ENCODE data around the gene FYN. TPM values are rescaled to one million over a fixed set of nuclear protein-coding genes. Genes with fewer than 3 reads are reported as not detected.
A peak's percentile ranks its signal among the peaks of the same experiment; 100 is the strongest.

FYN gene
- total and polyA plus RNA-seq, 4 donors, result 11.2 to 28.3 (median 19.7) TPM

DNA sequence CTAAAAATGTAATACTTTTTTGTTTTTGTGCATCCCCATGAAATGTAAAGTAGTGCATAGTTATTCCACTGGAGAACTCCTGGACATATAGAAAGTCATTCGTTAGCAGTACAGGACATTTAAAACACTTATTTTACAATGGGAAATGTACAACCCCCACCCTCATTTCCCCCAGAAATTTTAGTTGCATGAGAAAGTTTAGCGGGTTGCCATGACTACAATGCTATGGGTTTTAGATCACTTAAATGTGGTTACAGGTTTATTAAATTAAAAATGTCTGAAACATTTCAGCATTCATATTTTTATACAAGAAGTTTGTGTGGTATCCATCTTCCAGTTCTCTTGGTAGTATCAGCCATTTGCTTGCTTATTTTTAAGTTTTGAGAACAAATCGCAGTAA, 212.7 kb downstream of the FYN start:
- Histone ChIP-seq H3K36me3 (ENCODE audit: control insufficient read depth in 4 of 4, insufficient read depth in 3 of 4, low read depth in 1 of 4, low read length in 3 of 4) (no peaks in the 10 kb centered on the region), H3K27ac (ENCODE audit: low read depth in 1 of 2, low read length in 2 of 2) (no peak overlapping the region), H3K4me1 (ENCODE audit: control insufficient read depth in 4 of 4, insufficient read depth in 4 of 4, low read length in 3 of 4) (peaks cover 8 to 31% (median 18%) of the 10 kb centered on the region in 4 donors)

DNA sequence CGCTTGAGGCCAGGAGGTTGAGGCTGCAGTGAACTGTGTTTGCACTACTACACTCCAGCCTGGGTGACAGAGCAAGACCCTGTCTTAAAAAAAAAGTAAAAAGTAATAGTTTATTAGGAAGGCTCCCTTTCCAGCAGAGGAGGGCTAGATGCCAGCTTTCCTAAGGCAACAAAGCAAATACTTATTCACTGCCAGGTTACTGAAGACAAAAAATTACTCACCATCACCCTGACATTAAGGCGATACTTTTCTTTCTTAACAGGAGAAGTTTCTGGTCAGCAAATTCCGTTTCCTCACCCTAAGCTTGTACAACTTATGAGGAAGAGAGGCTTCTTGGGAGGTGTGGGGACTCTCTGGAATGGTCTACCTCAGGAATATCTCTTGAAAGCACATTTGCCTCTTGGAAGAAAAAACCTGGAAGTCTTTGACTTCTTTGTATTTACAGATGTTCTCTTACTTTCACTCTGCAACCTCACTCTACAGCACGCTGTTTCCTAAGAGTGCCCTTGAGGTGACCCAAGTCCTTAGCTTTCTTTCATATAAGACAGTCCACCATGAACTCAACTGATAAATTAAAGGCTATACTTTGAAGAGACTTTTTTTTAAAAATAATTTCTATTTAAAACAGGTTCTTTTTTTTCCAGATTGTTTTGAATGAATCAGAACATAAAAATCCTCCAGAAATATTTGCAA, 214.6 kb downstream of the FYN start:
- H3K4me3 ChIP-seq (ENCODE audit: low read depth in 1 of 3, low read length in 3 of 3), result no peak overlapping the region
- H3K9ac ChIP-seq (ENCODE audit: low read depth in 1 of 2, low read length in 2 of 2), result no peak overlapping the region
- H3K27me3 ChIP-seq (ENCODE audit: control insufficient read depth in 4 of 4, insufficient read depth in 4 of 4, low read length in 3 of 4), result no peaks in the 10 kb centered on the region
- 89% methylated on average over 4 of the region's 4 CpGs for WGBS
- peaks cover 8 to 34% (median 20%) of the 10 kb centered on the region in 4 donors for H3K4me1 ChIP-seq (ENCODE audit: control insufficient read depth in 4 of 4, insufficient read depth in 4 of 4, low read length in 3 of 4)
- H3K27ac ChIP-seq (ENCODE audit: low read depth in 1 of 2, low read length in 2 of 2), result peak overlapping the region in 1 of 2 donors; percentile 20
- TF ChIP-seq EGR1 (IDR thresholded peaks at IDR 0.05; ENCODE audit: low read depth in 2 of 2), result no peak
- no peak for TF ChIP-seq FOXA1 (IDR thresholded peaks at IDR 0.05)
- no peak for TF ChIP-seq HNF4G (IDR thresholded peaks at IDR 0.05)
- TF ChIP-seq, protein P1, sequence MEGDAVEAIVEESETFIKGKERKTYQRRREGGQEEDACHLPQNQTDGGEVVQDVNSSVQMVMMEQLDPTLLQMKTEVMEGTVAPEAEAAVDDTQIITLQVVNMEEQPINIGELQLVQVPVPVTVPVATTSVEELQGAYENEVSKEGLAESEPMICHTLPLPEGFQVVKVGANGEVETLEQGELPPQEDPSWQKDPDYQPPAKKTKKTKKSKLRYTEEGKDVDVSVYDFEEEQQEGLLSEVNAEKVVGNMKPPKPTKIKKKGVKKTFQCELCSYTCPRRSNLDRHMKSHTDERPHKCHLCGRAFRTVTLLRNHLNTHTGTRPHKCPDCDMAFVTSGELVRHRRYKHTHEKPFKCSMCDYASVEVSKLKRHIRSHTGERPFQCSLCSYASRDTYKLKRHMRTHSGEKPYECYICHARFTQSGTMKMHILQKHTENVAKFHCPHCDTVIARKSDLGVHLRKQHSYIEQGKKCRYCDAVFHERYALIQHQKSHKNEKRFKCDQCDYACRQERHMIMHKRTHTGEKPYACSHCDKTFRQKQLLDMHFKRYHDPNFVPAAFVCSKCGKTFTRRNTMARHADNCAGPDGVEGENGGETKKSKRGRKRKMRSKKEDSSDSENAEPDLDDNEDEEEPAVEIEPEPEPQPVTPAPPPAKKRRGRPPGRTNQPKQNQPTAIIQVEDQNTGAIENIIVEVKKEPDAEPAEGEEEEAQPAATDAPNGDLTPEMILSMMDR (IDR thresholded peaks at IDR 0.05; ENCODE audit: low read depth, low read length, missing input control), result no peak
- TF ChIP-seq, protein P2, sequence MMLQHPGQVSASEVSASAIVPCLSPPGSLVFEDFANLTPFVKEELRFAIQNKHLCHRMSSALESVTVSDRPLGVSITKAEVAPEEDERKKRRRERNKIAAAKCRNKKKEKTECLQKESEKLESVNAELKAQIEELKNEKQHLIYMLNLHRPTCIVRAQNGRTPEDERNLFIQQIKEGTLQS (IDR thresholded peaks at IDR 0.05), result no peak
- no peak for TF ChIP-seq JUND (IDR thresholded peaks at IDR 0.05)
- TF ChIP-seq, protein P3, sequence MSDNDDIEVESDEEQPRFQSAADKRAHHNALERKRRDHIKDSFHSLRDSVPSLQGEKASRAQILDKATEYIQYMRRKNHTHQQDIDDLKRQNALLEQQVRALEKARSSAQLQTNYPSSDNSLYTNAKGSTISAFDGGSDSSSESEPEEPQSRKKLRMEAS (IDR thresholded peaks at IDR 0.05), result no peak
- no peak for TF ChIP-seq SP1 (IDR thresholded peaks at IDR 0.05)
- TF ChIP-seq, protein P4, sequence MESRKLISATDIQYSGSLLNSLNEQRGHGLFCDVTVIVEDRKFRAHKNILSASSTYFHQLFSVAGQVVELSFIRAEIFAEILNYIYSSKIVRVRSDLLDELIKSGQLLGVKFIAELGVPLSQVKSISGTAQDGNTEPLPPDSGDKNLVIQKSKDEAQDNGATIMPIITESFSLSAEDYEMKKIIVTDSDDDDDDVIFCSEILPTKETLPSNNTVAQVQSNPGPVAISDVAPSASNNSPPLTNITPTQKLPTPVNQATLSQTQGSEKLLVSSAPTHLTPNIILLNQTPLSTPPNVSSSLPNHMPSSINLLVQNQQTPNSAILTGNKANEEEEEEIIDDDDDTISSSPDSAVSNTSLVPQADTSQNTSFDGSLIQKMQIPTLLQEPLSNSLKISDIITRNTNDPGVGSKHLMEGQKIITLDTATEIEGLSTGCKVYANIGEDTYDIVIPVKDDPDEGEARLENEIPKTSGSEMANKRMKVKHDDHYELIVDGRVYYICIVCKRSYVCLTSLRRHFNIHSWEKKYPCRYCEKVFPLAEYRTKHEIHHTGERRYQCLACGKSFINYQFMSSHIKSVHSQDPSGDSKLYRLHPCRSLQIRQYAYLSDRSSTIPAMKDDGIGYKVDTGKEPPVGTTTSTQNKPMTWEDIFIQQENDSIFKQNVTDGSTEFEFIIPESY (IDR thresholded peaks at IDR 0.05), result no peak
- DNase-seq (ENCODE audit: low spot score), result no peak
- H3K36me3 ChIP-seq (ENCODE audit: control insufficient read depth in 4 of 4, insufficient read depth in 3 of 4, low read depth in 1 of 4, low read length in 3 of 4), result no peaks in the 10 kb centered on the region
- no peaks in the 10 kb centered on the region for H3K9me3 ChIP-seq (ENCODE audit: control insufficient read depth in 4 of 4, low read length in 3 of 4)

More for the DNA sequence above, 212.7 kb downstream of the FYN start:
- Histone ChIP-seq H3K27me3 (ENCODE audit: control insufficient read depth in 4 of 4, insufficient read depth in 4 of 4, low read length in 3 of 4) (no peaks in the 10 kb centered on the region), H3K4me3 (ENCODE audit: low read depth in 1 of 3, low read length in 3 of 3) (no peak overlapping the region), H3K9me3 (ENCODE audit: control insufficient read depth in 4 of 4, low read length in 3 of 4) (no peaks in the 10 kb centered on the region), H3K9ac (ENCODE audit: low read depth in 1 of 2, low read length in 2 of 2) (no peak overlapping the region)
- TF ChIP-seq YY1 (IDR thresholded peaks at IDR 0.05), result peak; percentile 3
- TF ChIP-seq EGR1 (IDR thresholded peaks at IDR 0.05; ENCODE audit: low read depth in 2 of 2), result no peak
- DNase-seq (ENCODE audit: low spot score), result no peak
- 97% methylated on average over 3 of the region's 3 CpGs for WGBS

DNA sequence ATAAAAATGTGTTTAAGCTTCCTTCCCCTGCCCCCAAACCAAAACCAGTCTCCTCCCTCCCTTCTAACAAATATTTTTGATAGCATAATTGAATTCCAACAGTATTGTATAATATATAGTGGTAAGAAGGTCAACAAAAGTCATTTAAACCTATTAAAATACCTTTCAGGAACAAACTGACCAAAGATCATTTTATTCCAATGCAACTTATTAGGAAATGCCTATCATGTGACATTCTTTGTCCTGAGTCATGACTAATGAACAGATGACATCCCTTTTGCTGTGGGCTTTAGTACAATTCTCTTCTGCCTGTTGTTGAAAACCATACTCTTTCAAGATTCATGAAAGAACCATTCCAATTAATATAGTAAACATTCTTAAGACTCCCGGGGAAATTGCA, 216.1 kb downstream of the FYN start:
- DNase-seq (ENCODE audit: low spot score), result no peak
- no peaks in the 10 kb centered on the region for H3K36me3 ChIP-seq (ENCODE audit: control insufficient read depth in 4 of 4, insufficient read depth in 3 of 4, low read depth in 1 of 4, low read length in 3 of 4)
- H3K27me3 ChIP-seq (ENCODE audit: control insufficient read depth in 4 of 4, insufficient read depth in 4 of 4, low read length in 3 of 4), result no peaks in the 10 kb centered on the region
- no peak overlapping the region for H3K9ac ChIP-seq (ENCODE audit: low read depth in 1 of 2, low read length in 2 of 2)
- 71% methylated on average over 1 of the region's 1 CpG for WGBS
- peaks cover 6 to 23% (median 13%) of the 10 kb centered on the region in 4 donors for H3K4me1 ChIP-seq (ENCODE audit: control insufficient read depth in 4 of 4, insufficient read depth in 4 of 4, low read length in 3 of 4)
- no peaks in the 10 kb centered on the region for H3K9me3 ChIP-seq (ENCODE audit: control insufficient read depth in 4 of 4, low read length in 3 of 4)
- peak overlapping the region; percentile 51 to 61 for H3K27ac ChIP-seq (ENCODE audit: low read depth in 1 of 2, low read length in 2 of 2)
- H3K4me3 ChIP-seq (ENCODE audit: low read depth in 1 of 3, low read length in 3 of 3), result no peak overlapping the region
- TF ChIP-seq, protein P4 (IDR thresholded peaks at IDR 0.05), result peak; percentile 44
- no peak for TF ChIP-seq FOXA1 (IDR thresholded peaks at IDR 0.05)
- TF ChIP-seq, protein P5, sequence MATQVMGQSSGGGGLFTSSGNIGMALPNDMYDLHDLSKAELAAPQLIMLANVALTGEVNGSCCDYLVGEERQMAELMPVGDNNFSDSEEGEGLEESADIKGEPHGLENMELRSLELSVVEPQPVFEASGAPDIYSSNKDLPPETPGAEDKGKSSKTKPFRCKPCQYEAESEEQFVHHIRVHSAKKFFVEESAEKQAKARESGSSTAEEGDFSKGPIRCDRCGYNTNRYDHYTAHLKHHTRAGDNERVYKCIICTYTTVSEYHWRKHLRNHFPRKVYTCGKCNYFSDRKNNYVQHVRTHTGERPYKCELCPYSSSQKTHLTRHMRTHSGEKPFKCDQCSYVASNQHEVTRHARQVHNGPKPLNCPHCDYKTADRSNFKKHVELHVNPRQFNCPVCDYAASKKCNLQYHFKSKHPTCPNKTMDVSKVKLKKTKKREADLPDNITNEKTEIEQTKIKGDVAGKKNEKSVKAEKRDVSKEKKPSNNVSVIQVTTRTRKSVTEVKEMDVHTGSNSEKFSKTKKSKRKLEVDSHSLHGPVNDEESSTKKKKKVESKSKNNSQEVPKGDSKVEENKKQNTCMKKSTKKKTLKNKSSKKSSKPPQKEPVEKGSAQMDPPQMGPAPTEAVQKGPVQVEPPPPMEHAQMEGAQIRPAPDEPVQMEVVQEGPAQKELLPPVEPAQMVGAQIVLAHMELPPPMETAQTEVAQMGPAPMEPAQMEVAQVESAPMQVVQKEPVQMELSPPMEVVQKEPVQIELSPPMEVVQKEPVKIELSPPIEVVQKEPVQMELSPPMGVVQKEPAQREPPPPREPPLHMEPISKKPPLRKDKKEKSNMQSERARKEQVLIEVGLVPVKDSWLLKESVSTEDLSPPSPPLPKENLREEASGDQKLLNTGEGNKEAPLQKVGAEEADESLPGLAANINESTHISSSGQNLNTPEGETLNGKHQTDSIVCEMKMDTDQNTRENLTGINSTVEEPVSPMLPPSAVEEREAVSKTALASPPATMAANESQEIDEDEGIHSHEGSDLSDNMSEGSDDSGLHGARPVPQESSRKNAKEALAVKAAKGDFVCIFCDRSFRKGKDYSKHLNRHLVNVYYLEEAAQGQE (IDR thresholded peaks at IDR 0.05), result peak; percentile 46
- peak; percentile 15 for TF ChIP-seq FOXA2 (IDR thresholded peaks at IDR 0.05)
- peak; percentile 64 to 79 for TF ChIP-seq RXRA (IDR thresholded peaks at IDR 0.05)
- TF ChIP-seq EGR1 (IDR thresholded peaks at IDR 0.05; ENCODE audit: low read depth in 2 of 2), result peak in 1 of 2 donors; percentile 28
- TF ChIP-seq, protein P3 (IDR thresholded peaks at IDR 0.05), result no peak
- TF ChIP-seq, protein P2 (IDR thresholded peaks at IDR 0.05), result peak; percentile 79
- TF ChIP-seq NR2F2 (IDR thresholded peaks at IDR 0.05), result no peak
- TF ChIP-seq RAD21 (IDR thresholded peaks at IDR 0.05), result peak; percentile 42 to 44
